B cell (primary cell): ENCODE results near the gene TSC22D1. TPM values are rescaled to one million over a fixed set of nuclear protein-coding genes. Genes with fewer than 3 reads are reported as not detected.

ENCODE experiments used
- ATAC-seq: fragments of 200-7000 bp; cut with Tn5 transposase; one replicate; pipeline ENCODE4 v1.10.0; 2021; ENCODE audit warnings: low read depth, mild to moderate bottlenecking, moderate number of reproducible peaks, moderate library complexity
- CTCF ChIA-PET: fragments of 350-600 bp; sonication (Branson Sonifier 250); formaldehyde crosslinking; loops from one replicate; lab custom pipeline; 2021; ENCODE audit warnings: antibody characterized with exemption, inconsistent platforms; lab: Charles Lee
- POLR2A ChIA-PET: fragments of 350-600 bp; sonication (Branson Sonifier 250); formaldehyde crosslinking; loops from one replicate; lab custom pipeline; 2021; ENCODE audit warnings: antibody characterized with exemption; lab: Charles Lee
- DNase-seq: peaks from one replicate; pipeline ENCODE4 v3.0.0; 2013
- H2AFZ ChIP-seq: 2 replicates; pipeline ENCODE4 v1.6.1; 2012; ENCODE audit warnings: mild to moderate bottlenecking, low read depth, low read length; ENCODE audit not compliant: insufficient read depth, poor library complexity, severe bottlenecking
- H3K27ac ChIP-seq, 2 donors: 1 replicate in 1 of 2; 2 replicates in 1 of 2; pipeline ENCODE4 v1.5.1; 2012 to 2013; ENCODE audit warnings: low read length in 2 of 2, mild to moderate bottlenecking in 2 of 2, moderate library complexity in 1 of 2
- H3K27me3 ChIP-seq, 4 experiments: fragments of 200-600 bp in 1 of 4; sonication (generic) in 1 of 4; replicated peaks in 1 of 4; 1 replicate in 2 of 4; 2 replicates in 2 of 4; pipeline versions ENCODE4 v1.6.1 to v1.7.0; 2013 to 2016; ENCODE audit warnings: low read length in 3 of 4, mild to moderate bottlenecking in 2 of 4, mixed read lengths in 1 of 4, moderate library complexity in 1 of 4; ENCODE audit not compliant: insufficient read depth in 4 of 4, control insufficient read depth in 3 of 4; ENCODE audit errors: control extremely low read depth in 1 of 4
- H3K36me3 ChIP-seq, 2 experiments: replicated peaks in 1 of 2; 1 replicate in 1 of 2; 2 replicates in 1 of 2; pipeline versions ENCODE4 v1.6.1 to v1.7.1; 2013; ENCODE audit warnings: low read length in 1 of 2; ENCODE audit not compliant: insufficient read depth in 2 of 2, control insufficient read depth in 1 of 2; ENCODE audit errors: control extremely low read depth in 1 of 2, extremely low read depth in 1 of 2
- H3K4me1 ChIP-seq, 2 donors: fragments of 200-600 bp in 1 of 2; sonication (generic) in 1 of 2; 1 replicate in 1 of 2; 2 replicates in 1 of 2; pipeline versions ENCODE4 v1.5.1 to v1.6.1; 2013 to 2017; ENCODE audit warnings: low read length in 2 of 2; ENCODE audit not compliant: control insufficient read depth in 2 of 2, insufficient read depth in 2 of 2
- H3K4me2 ChIP-seq: replicated peaks from 2 replicates; pipeline ENCODE3; 2012; ENCODE audit warnings: mild to moderate bottlenecking, low read depth, low read length; ENCODE audit not compliant: poor library complexity, severe bottlenecking
- H3K4me3 ChIP-seq, 5 experiments: fragments of 200-600 bp in 1 of 5; sonication (generic) in 1 of 5; 1 replicate in 3 of 5; 2 replicates in 2 of 5; pipeline versions ENCODE4 v1.5.1 to v1.7.0; 2011 to 2016; ENCODE audit warnings: low read length in 4 of 5, mild to moderate bottlenecking in 4 of 5, low read depth in 2 of 5, control low read depth in 1 of 5, moderate library complexity in 1 of 5; ENCODE audit not compliant: insufficient read depth in 1 of 5; ENCODE audit errors: control extremely low read depth in 1 of 5, extremely low read depth in 1 of 5
- H3K79me2 ChIP-seq: fragments of 200-600 bp; sonication (generic); one replicate; pipeline ENCODE4 v1.6.0; 2016; ENCODE audit warnings: low read length; ENCODE audit not compliant: control insufficient read depth, insufficient read depth
- H3K9ac ChIP-seq: fragments of 200-600 bp; sonication (generic); 2 replicates; pipeline ENCODE4 v1.6.1; 2017; ENCODE audit warnings: mild to moderate bottlenecking, low read length, moderate library complexity
- H3K9me3 ChIP-seq, 3 donors: one replicate each; pipeline versions ENCODE4 v1.6.1 to v1.7.1; 2013; ENCODE audit warnings: low read length in 2 of 3; ENCODE audit not compliant: control insufficient read depth in 2 of 3, insufficient read depth in 1 of 3; ENCODE audit errors: control extremely low read depth in 1 of 3
- H4K20me1 ChIP-seq: 2 replicates; pipeline ENCODE4 v1.6.0; 2012; ENCODE audit warnings: mild to moderate bottlenecking, low read length; ENCODE audit not compliant: insufficient read depth, control insufficient read depth, poor library complexity, severe bottlenecking
- H3K27ac Mint-ChIP-seq: one replicate; pipeline ENCODE4 v1.8.0; 2021; ENCODE audit warnings: mixed read lengths
- H3K27me3 Mint-ChIP-seq: one replicate; pipeline ENCODE4 v1.8.0; 2021; ENCODE audit warnings: mixed read lengths
- H3K4me1 Mint-ChIP-seq: one replicate; pipeline ENCODE4 v1.8.0; 2021; ENCODE audit warnings: mixed read lengths
- H3K4me3 Mint-ChIP-seq: one replicate; pipeline ENCODE4 v1.8.0; 2021; ENCODE audit warnings: mixed read lengths
- H3K9me3 Mint-ChIP-seq: one replicate; pipeline ENCODE4 v1.8.0; 2022; ENCODE audit warnings: mixed read lengths; ENCODE audit not compliant: insufficient read depth
- EZH2 ChIP-seq: IDR thresholded peaks from 2 replicates; pipeline ENCODE4 v1.6.1; 2012; ENCODE audit warnings: borderline replicate concordance, low read depth, mild to moderate bottlenecking, moderate library complexity, low read length; ENCODE audit not compliant: insufficient read depth, poor library complexity, severe bottlenecking
- WGBS: methylation state at CpG from one replicate; pipeline ENCODE4 v1.1.5; 2013; ENCODE audit warnings: missing lambda C conversion rate; ENCODE audit not compliant: insufficient coverage; 5-methylcytosine and 5-hydroxymethylcytosine counted together
- intact Hi-C: fragments of 100-400 bp; cut with micrococcal nuclease; formaldehyde crosslinking; loops from one replicate; pipeline ENCODE4 v1.10.0; 2022
- polyA plus RNA-seq: library from polyadenylated mRNA; depleted of rRNA; stranded (reverse); fragments of >200 nt; gene quantifications from 2 replicates; pipeline ENCODE4 v1.2.3, GENCODE V29; 2012
- total RNA-seq, 2 donors: library from RNA; stranded (reverse); fragments of 120-200 nt in 1 of 2; gene quantifications; 1 replicate in 1 of 2; 2 replicates in 1 of 2; pipeline versions ENCODE4 v1.2.3 to v1.2.4, GENCODE V29; 2013 to 2022
- TF ChIP-seq, protein P1 (sequence below): fragments of 200-600 bp; IDR thresholded peaks from one replicate; pipeline ENCODE4 v1.8.0; 2022; ENCODE audit warnings: antibody characterized with exemption, mild to moderate bottlenecking

TSC22D1 gene
- total and polyA plus RNA-seq, 2 donors (not counting 1 experiment from before 2014, with no cell fraction given), result 7.0 to 36.6 TPM

DNA sequence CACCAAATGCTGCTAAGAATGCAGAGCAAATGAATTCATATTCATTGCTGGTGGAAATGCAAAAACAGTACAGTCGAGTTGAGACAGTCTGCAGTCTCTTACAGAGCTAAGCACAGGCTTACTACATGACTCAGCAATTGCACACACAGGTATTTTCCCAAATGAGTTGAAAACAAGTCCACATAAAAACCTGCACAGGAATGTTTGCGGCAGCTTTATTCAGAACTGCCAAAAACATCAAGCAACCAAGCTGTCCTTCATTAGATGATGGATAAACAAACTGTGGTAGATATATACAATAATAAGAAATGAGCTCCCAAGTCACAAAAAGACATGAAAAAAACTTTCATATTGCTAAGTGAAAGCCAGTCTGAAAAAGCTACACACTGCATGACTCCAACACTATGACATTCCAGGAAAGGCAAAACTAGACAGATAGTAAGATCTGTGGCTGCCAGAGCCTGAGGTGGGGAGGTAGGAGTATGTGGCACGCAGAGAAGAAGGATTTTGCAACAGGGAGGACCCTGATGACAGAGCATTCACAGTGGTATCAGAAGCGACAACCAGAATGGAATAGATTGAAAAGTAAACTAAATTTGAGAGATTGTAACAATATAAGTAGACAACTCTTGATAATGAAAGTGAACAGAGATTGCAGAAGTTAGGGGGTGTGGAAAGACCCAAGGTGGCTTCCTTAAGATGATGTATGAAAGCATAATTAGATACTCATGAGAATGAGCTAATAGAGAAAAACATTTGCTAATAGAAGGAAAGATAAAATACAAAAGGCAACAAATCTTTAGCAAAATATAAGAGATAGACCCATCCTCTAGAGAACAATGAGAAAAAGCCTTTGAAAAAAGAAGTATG is 52.7 kb downstream of the TSC22D1 start:
- 40% methylated on average over 3 of the region's 4 CpGs for WGBS
- intact Hi-C loops, result no loop called here
- ATAC-seq (no peak), DNase-seq (no peak)
- no peak overlapping the region for H3K4me3 ChIP-seq
- H3K27ac ChIP-seq, result no peak overlapping the region
- Mint-ChIP-seq H3K4me3 (no peak overlapping the region), H3K4me1 (no peaks in the 10 kb centered on the region), H3K27ac (no peak overlapping the region), H3K27me3 (no peaks in the 10 kb centered on the region), H3K9me3 (no peaks in the 10 kb centered on the region)
- no peaks in the 10 kb centered on the region for H4K20me1 ChIP-seq
- H3K9me3 ChIP-seq, result no peaks in the 10 kb centered on the region
- H3K9ac ChIP-seq, result no peak overlapping the region
- no peaks in the 10 kb centered on the region for H3K79me2 ChIP-seq
- no peaks in the 10 kb centered on the region for H3K36me3 ChIP-seq
- H3K4me2 ChIP-seq, result no peak overlapping the region
- ChIA-PET CTCF (no interaction called here), POLR2A (no interaction called here)
- TF ChIP-seq EZH2, result no peak
- TF ChIP-seq, protein P1, sequence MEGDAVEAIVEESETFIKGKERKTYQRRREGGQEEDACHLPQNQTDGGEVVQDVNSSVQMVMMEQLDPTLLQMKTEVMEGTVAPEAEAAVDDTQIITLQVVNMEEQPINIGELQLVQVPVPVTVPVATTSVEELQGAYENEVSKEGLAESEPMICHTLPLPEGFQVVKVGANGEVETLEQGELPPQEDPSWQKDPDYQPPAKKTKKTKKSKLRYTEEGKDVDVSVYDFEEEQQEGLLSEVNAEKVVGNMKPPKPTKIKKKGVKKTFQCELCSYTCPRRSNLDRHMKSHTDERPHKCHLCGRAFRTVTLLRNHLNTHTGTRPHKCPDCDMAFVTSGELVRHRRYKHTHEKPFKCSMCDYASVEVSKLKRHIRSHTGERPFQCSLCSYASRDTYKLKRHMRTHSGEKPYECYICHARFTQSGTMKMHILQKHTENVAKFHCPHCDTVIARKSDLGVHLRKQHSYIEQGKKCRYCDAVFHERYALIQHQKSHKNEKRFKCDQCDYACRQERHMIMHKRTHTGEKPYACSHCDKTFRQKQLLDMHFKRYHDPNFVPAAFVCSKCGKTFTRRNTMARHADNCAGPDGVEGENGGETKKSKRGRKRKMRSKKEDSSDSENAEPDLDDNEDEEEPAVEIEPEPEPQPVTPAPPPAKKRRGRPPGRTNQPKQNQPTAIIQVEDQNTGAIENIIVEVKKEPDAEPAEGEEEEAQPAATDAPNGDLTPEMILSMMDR, result no peak
- no peaks in the 10 kb centered on the region for H3K27me3 ChIP-seq
- H2AFZ ChIP-seq, result no peak overlapping the region
- H3K4me1 ChIP-seq, result no peaks in the 10 kb centered on the region

DNA sequence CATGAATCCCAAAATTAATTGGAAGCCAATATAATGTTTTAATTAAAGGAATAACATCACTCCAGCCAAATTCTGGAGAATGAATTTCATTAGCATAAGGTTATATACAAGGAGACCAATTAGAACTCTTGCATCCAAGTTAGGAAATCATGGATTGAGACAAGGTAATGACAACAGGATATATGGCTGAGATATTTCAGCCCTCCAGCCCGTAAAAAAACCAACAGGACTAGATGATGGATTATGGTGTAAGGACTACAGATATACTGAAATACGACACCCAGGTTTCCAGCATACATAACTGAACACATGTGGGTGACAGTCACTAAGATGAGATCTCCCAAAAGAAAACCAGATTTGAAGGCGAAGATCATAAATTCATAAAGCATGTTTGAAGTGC is 56.5 kb downstream of the TSC22D1 start:
- Histone ChIP-seq H3K4me3 (no peak overlapping the region), H3K4me1 (no peaks in the 10 kb centered on the region), H3K4me2 (no peak overlapping the region), H3K27ac (no peak overlapping the region), H4K20me1 (no peaks in the 10 kb centered on the region), H3K9me3 (no peaks in the 10 kb centered on the region), H3K27me3 (no peaks in the 10 kb centered on the region), H3K36me3 (no peaks in the 10 kb centered on the region), H2AFZ (no peak overlapping the region), H3K79me2 (no peaks in the 10 kb centered on the region), H3K9ac (no peak overlapping the region)
- DNase-seq (no peak), ATAC-seq (no peak)
- Mint-ChIP-seq H3K27me3 (no peaks in the 10 kb centered on the region), H3K4me3 (no peak overlapping the region), H3K9me3 (no peaks in the 10 kb centered on the region), H3K4me1 (no peaks in the 10 kb centered on the region), H3K27ac (no peak overlapping the region)
- 90% methylated on average over 2 of the region's 3 CpGs for WGBS
- ChIA-PET CTCF (no interaction called here), POLR2A (no interaction called here)
- intact Hi-C loops, result no loop called here
- TF ChIP-seq, protein P1, result no peak
- no peak for TF ChIP-seq EZH2
